ENCODE measurements around the gene SMIM33. TPM values are rescaled to one million over a fixed set of nuclear protein-coding genes. Genes with fewer than 3 reads are reported as not detected.

Gene SMIM33
- total and polyA plus RNA-seq, 9 of the 15 experiments (the other 6 are each of a cell fraction or from before 2014, with no cell fraction given) = not detected

DNA sequence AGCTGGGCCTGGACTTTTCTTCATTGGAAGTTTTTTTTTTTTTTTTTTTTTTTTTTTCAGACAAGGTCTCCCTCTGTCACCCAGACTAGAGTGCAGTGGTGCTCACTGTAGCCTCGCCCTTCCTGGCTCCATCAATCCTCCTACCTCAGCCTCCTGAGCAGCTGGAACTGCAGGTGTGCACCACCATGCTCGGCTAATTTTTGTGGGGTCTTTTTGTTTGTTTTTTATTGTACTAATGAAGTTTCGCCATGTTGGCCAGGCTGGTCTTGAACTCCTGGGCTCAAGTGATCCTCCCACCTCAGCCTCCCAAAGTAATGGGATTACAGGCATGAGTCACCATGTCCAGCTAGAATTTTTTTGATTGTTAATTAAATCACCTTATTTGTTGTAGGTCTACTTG lies 35.1 kb upstream of the SMIM33 start:
- H3K9me3 ChIP-seq (replicated peaks; ENCODE audit: control insufficient read depth, insufficient read depth, low read depth, low read length) = no peaks in the 10 kb centered on the region
- no peaks in the 10 kb centered on the region for H3K9me1 ChIP-seq (ENCODE audit: control insufficient read depth, insufficient read depth, low read length)
- no peaks in the 10 kb centered on the region for H3K27me3 ChIP-seq (ENCODE audit: control insufficient read depth in 2 of 2, insufficient read depth in 2 of 2, low read length in 2 of 2)
- ChIA-PET CTCF (ENCODE audit: low intra/inter-chr PET ratio) (no interaction called here), POLR2A (interaction anchor here (1.2 to 1.7 kb wide), 3 partner anchors 9 to 16 kb away, joined by 3 to 5 read pairs (median 3); no protein-coding TSS in a partner anchor)
- H2AFZ ChIP-seq (ENCODE audit: low read depth, low read length) = no peak overlapping the region
- intact Hi-C loops (cut with micrococcal nuclease) = no loop called here
- H3K4me3 ChIP-seq = no peak overlapping the region
- H3K4me1 ChIP-seq (replicated peaks in 1 of 2; ENCODE audit: control insufficient read depth in 2 of 2, insufficient read depth in 2 of 2, low read length in 2 of 2) = peaks cover 11 to 17% of the 10 kb centered on the region in 2 experiments
- no peak for FAIRE-seq
- no peak overlapping the region for H3K9ac ChIP-seq (ENCODE audit: insufficient read depth in 1 of 2, low read depth in 2 of 2, low read length in 2 of 2)
- no peak overlapping the region for H3K27ac ChIP-seq (ENCODE audit: extremely low read depth, low read depth, low read length)
- in situ Hi-C loops (cut with MboI) = no loop called here
- no TSS peak for BruUV-seq (replicated peaks)
- no peaks in the 10 kb centered on the region for H3K36me3 ChIP-seq (ENCODE audit: control insufficient read depth, insufficient read depth, low read length)
- no peak for ATAC-seq
- H4K20me1 ChIP-seq (replicated peaks; ENCODE audit: control insufficient read depth, insufficient read depth, low read length) = no peaks in the 10 kb centered on the region
- no peak overlapping the region for H3K4me2 ChIP-seq (ENCODE audit: insufficient read depth, low read length)
- no peaks in the 10 kb centered on the region for H3K79me2 ChIP-seq (ENCODE audit: control insufficient read depth, insufficient read depth, low read length)
- TF ChIP-seq HCFC1 (IDR thresholded peaks at IDR 0.05; ENCODE audit: low read depth, low read length) (no peak), ELF4 (CRISPR knock-in tag; IDR thresholded peaks at IDR 0.05) (no peak), ZNF165 (CRISPR knock-in tag; IDR thresholded peaks at IDR 0.05; ENCODE audit: borderline replicate concordance) (no peak), ZNF584 (CRISPR knock-in tag; IDR thresholded peaks at IDR 0.05; ENCODE audit: low read depth) (no peak), GABPB2 (CRISPR knock-in tag; conservative IDR thresholded peaks at IDR 0.05) (no peak), PYGO2 (tag; IDR thresholded peaks at IDR 0.05) (no peak), CBX3 (IDR thresholded peaks at IDR 0.05; ENCODE audit: borderline replicate concordance in 1 of 2, low read length in 2 of 2) (no peak)
- TF ChIP-seq, protein P1, sequence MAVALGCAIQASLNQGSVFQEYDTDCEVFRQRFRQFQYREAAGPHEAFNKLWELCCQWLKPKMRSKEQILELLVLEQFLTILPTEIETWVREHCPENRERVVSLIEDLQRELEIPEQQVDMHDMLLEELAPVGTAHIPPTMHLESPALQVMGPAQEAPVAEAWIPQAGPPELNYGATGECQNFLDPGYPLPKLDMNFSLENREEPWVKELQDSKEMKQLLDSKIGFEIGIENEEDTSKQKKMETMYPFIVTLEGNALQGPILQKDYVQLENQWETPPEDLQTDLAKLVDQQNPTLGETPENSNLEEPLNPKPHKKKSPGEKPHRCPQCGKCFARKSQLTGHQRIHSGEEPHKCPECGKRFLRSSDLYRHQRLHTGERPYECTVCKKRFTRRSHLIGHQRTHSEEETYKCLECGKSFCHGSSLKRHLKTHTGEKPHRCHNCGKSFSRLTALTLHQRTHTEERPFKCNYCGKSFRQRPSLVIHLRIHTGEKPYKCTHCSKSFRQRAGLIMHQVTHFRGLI (CRISPR knock-in tag; IDR thresholded peaks at IDR 0.05) = no peak
- TF ChIP-seq, protein P2, sequence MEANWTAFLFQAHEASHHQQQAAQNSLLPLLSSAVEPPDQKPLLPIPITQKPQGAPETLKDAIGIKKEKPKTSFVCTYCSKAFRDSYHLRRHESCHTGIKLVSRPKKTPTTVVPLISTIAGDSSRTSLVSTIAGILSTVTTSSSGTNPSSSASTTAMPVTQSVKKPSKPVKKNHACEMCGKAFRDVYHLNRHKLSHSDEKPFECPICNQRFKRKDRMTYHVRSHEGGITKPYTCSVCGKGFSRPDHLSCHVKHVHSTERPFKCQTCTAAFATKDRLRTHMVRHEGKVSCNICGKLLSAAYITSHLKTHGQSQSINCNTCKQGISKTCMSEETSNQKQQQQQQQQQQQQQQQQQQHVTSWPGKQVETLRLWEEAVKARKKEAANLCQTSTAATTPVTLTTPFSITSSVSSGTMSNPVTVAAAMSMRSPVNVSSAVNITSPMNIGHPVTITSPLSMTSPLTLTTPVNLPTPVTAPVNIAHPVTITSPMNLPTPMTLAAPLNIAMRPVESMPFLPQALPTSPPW (CRISPR knock-in tag; IDR thresholded peaks at IDR 0.05) = no peak
- 77% methylated on average over 3 of the region's 3 CpGs for WGBS (ENCODE audit: insufficient coverage, low coverage, missing lambda C conversion rate)
- no peak for DNase-seq (ENCODE audit: extremely low read depth in 1 of 4, low spot score in 3 of 4)

Measured in K562 (cell line).